SU-DHL-6 (cell line): Measurements from ENCODE around the gene STARD3NL.
"Not testable (repeated sequence)": the region's sequence is repeated elsewhere in the genome, so short reads cannot be mapped to it uniquely, and the experiment has no call there.

Experiments used
- EZH2phosphoT487 ChIP-seq: fragments of 200-600 bp; sonication (generic), shearing (Covaris generic); conservative IDR thresholded peaks from 2 replicates; pipeline ENCODE4 v1.6.1; 2018; ENCODE audit warnings: mild to moderate bottlenecking, antibody characterized with exemption, low read length, moderate library complexity, mixed read lengths
- TF ChIP-seq, protein P1 (sequence below): fragments of 200-600 bp; sonication (generic); IDR thresholded peaks from one replicate; pipeline ENCODE4 v1.5.1; 2017; ENCODE audit warnings: antibody characterized with exemption, mild to moderate bottlenecking, low read length, moderate library complexity; ENCODE audit not compliant: insufficient read depth, poor library complexity, severe bottlenecking

DNA sequence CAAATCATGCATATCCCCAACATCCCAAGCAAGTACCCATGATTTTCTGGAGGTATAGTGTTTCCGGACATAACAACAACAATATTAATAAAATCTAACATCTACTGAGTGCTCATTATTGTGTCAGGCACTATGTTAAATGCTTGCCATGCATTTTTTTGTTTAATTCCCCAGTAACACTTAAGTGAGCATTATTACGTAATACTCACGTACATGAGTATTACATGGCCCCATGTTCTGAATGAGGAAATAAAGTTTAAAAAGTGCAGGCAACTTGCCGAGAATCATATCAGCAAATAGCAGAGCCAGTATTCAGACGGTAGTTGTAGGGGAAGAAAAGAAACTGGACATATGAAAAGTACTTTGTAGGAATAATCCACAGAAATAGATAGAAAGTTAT is 65.3 kb downstream of the STARD3NL start:
- TF ChIP-seq, protein P1, sequence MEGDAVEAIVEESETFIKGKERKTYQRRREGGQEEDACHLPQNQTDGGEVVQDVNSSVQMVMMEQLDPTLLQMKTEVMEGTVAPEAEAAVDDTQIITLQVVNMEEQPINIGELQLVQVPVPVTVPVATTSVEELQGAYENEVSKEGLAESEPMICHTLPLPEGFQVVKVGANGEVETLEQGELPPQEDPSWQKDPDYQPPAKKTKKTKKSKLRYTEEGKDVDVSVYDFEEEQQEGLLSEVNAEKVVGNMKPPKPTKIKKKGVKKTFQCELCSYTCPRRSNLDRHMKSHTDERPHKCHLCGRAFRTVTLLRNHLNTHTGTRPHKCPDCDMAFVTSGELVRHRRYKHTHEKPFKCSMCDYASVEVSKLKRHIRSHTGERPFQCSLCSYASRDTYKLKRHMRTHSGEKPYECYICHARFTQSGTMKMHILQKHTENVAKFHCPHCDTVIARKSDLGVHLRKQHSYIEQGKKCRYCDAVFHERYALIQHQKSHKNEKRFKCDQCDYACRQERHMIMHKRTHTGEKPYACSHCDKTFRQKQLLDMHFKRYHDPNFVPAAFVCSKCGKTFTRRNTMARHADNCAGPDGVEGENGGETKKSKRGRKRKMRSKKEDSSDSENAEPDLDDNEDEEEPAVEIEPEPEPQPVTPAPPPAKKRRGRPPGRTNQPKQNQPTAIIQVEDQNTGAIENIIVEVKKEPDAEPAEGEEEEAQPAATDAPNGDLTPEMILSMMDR = not testable (repeated sequence)
- TF ChIP-seq EZH2phosphoT487 = not testable (repeated sequence)
